Measurements from ENCODE around the gene SNX5. TPM values are rescaled to one million over a fixed set of nuclear protein-coding genes. Genes with fewer than 3 reads are reported as not detected.

Gene SNX5
- total and polyA plus RNA-seq, 12 donors, result 29.0 to 59.1 (median 47.3) TPM

DNA sequence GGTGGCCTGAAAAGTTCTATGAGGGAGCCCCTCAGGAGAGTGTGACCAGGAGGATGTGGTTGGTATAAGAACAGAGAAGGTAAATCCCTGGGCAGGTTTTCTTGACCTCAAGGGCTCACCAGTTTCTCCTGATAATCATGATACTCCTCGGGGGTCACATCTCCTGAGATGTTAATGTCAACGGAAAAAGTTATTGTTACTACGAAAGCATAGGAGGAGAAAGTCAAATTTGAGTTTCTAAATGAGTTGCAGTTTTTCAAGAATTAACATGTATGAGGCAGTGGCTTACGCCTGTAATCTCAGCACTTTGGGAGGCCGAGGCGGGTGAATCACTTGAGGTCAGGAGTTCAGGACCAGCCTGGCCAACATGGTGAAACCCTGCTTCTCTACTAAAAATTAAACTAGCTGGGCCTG, 23.6 kb upstream of the SNX5 start:
- Histone ChIP-seq H3K27me3 (no peaks in the 10 kb centered on the region), H3K9me3 (no peaks in the 10 kb centered on the region), H3K4me1 (peaks cover 0 to 11% (median 0%) of the 10 kb centered on the region in 9 donors), H3K36me3 (peaks cover 0 to 43% (median 5%) of the 10 kb centered on the region in 9 donors), H3K27ac (no peak overlapping the region), H3K4me3 (no peak overlapping the region)
- 87 to 90% methylated on average over 6 of the region's 6 CpGs for WGBS, 2 donors
- intact Hi-C loops (cut with DNase I), result loop anchor here in 5 of 10 donors (10.0 kb wide), 3 partner anchors 293 to 1187 kb away; partner anchors contain the start of gene ZNF133 (in 1 of the 5)
- DNase-seq (no peak), ATAC-seq (no peak)
- TF ChIP-seq, protein P1, sequence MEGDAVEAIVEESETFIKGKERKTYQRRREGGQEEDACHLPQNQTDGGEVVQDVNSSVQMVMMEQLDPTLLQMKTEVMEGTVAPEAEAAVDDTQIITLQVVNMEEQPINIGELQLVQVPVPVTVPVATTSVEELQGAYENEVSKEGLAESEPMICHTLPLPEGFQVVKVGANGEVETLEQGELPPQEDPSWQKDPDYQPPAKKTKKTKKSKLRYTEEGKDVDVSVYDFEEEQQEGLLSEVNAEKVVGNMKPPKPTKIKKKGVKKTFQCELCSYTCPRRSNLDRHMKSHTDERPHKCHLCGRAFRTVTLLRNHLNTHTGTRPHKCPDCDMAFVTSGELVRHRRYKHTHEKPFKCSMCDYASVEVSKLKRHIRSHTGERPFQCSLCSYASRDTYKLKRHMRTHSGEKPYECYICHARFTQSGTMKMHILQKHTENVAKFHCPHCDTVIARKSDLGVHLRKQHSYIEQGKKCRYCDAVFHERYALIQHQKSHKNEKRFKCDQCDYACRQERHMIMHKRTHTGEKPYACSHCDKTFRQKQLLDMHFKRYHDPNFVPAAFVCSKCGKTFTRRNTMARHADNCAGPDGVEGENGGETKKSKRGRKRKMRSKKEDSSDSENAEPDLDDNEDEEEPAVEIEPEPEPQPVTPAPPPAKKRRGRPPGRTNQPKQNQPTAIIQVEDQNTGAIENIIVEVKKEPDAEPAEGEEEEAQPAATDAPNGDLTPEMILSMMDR (IDR thresholded peaks at IDR 0.05), result no peak

DNA sequence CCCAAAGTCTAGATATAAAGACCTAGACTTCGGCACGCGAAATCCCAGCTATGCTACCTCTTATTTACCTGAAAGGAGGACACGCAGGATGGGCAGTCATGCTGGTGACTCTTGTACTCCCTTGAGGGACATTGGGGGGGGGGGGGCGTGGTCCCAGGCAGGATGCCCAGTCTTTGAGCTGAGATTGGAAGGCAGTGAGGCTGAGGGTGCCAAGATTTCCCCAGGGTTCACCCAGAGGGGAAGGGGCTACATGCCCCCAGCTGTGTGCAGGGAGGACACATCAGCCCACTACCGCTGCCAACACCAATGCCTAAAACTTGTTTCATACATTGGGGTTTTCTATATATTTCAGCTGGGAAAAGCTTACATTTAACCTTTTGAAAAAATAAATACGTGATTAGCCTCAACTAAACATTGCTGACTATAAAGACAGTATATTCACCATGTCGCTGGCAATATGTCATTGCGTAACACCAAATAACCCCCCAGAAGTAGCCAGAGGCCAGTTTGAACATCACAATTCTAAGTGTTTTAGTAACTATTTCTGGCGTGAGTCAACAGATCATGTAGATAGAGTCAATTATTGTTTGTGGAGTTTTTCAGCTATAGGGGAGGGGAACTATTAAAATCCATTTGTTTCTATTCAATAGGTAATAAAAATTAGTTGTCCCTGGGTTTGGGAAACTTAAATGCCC, 21.8 kb upstream of the SNX5 start:
- intact Hi-C loops (cut with DNase I), result loop anchor here in 5 of 10 donors (10.0 kb wide), 3 partner anchors 294 to 1186 kb away; partner anchors contain the start of gene ZNF133 (in 1 of the 5)
- ATAC-seq, result no peak
- 88 to 90% methylated on average over 10 of the region's 10 CpGs for WGBS, 2 donors

DNA sequence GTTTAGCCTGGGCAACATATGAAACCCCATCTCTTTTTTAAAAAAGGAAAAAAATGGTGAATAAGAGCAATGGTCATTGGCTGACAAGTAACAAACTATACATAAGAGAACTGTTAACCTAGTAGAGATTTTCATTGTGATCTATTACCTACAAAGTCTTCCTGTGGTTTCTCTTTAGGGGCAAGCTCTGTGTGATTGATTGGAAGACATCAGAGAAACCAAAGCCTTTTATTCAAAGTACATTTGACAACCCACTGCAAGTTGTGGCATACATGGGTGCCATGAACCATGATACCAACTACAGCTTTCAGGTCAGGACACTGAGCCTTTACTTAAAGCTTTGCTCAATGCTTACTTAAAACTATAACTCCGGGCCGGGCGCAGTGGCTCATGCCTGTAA, 19.4 kb upstream of the SNX5 start:
- no peak for ATAC-seq
- WGBS, 2 donors, result 95 to 98% methylated on average over 3 of the region's 3 CpGs
- Histone ChIP-seq H3K9me3 (no peaks in the 10 kb centered on the region), H3K4me1 (peaks cover 0 to 4% (median 0%) of the 10 kb centered on the region in 9 donors), H3K27ac (no peak overlapping the region), H3K36me3 (peaks cover 0 to 69% (median 5%) of the 10 kb centered on the region in 9 donors), H3K4me3 (no peak overlapping the region), H3K27me3 (no peaks in the 10 kb centered on the region)
- no peak for DNase-seq
- TF ChIP-seq, protein P1 (IDR thresholded peaks at IDR 0.05), result no peak
- intact Hi-C loops (cut with DNase I), result no loop called here

More for the DNA sequence above, 21.8 kb upstream of the SNX5 start:
- no peak for DNase-seq
- TF ChIP-seq, protein P1 (IDR thresholded peaks at IDR 0.05), result no peak
- H3K36me3 ChIP-seq, result peaks cover 0 to 52% (median 5%) of the 10 kb centered on the region in 9 donors
- H3K4me1 ChIP-seq, result peaks cover 0 to 4% (median 0%) of the 10 kb centered on the region in 9 donors
- H3K9me3 ChIP-seq, result no peaks in the 10 kb centered on the region
- H3K4me3 ChIP-seq, result no peak overlapping the region
- H3K27me3 ChIP-seq, result no peaks in the 10 kb centered on the region
- H3K27ac ChIP-seq, result no peak overlapping the region

DNA sequence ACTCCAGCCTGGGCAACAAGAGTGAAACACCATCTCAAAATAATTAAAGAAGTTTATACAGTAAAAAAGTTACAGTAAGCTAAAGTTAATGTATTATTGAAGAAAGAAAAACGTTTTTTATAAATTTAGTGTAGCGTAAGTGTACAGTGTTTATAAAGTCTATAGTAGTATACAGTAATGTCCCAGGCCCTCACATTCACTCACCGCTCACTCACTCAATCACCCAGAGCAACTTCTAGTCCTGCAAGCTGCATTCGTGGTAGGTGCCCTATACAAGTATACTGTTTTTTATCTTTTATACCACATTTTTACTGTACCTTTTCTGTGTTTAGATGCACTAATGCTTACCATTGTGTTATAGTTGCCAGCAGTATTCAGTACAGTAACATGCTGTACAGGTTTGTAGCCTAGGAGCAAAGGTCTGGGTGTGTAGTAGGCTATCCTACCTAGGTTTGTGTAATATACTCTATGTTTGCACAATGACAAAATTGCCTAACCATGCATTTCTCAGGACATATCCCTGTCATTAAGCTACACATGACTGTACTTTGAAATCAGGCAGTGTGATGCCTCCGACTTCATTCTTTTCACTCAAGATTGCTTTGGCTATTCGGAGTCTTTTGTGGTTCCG, 16.9 kb upstream of the SNX5 start:
- no peak overlapping the region for H3K27ac ChIP-seq
- WGBS, 2 donors, result 95% methylated on average over 7 of the region's 7 CpGs
- H3K9me3 ChIP-seq, result no peaks in the 10 kb centered on the region
- TF ChIP-seq, protein P1 (IDR thresholded peaks at IDR 0.05), result no peak
- intact Hi-C loops (cut with DNase I), result no loop called here
- H3K4me1 ChIP-seq, result no peaks in the 10 kb centered on the region
- no peak overlapping the region for H3K4me3 ChIP-seq
- peaks cover 0 to 77% (median under 1%) of the 10 kb centered on the region in 9 donors for H3K36me3 ChIP-seq
- ATAC-seq (no peak), DNase-seq (no peak)
- H3K27me3 ChIP-seq, result no peaks in the 10 kb centered on the region
